ENCODE data around the gene DDX11.
A peak's percentile ranks its signal among the peaks of the same experiment; 100 is the strongest.
"Not testable (repeated sequence)": the region's sequence is repeated elsewhere in the genome, so short reads cannot be mapped to it uniquely, and the experiment has no call there.

The DDX11 gene

DNA sequence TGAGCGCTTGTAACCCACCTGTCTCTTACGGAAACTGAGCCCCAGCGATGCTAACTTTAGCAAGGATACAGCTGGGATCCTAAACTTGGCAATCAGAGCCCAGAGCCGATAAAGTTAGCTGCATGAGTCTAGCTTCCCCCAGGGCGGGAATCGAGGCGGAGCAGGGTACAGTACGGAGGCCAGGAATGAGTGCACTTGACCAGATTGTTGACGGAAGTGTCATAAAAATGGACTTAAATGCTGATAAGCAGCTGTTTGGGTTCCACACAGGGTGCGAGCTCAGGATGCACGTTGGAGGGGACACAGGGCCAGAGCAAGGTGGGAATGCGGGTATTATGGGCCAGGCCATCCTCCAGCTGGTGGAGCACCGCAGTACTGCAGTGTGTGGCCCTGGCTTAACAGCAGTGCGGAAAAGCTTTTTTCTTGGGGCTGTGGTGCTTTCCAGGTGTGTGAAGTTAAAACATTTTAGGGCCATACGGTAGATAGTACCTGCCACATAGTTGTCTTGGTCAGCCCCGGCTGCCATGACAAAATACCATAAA is 744 bp downstream of the DDX11 start:
- DNase-seq (ENCODE audit: low spot score); POLR2A ChIA-PET (ENCODE audit: low non-redundant PET): not testable (repeated sequence)
- H3K27ac ChIP-seq: peak overlapping the region; percentile 94
- TF ChIP-seq, protein P1, sequence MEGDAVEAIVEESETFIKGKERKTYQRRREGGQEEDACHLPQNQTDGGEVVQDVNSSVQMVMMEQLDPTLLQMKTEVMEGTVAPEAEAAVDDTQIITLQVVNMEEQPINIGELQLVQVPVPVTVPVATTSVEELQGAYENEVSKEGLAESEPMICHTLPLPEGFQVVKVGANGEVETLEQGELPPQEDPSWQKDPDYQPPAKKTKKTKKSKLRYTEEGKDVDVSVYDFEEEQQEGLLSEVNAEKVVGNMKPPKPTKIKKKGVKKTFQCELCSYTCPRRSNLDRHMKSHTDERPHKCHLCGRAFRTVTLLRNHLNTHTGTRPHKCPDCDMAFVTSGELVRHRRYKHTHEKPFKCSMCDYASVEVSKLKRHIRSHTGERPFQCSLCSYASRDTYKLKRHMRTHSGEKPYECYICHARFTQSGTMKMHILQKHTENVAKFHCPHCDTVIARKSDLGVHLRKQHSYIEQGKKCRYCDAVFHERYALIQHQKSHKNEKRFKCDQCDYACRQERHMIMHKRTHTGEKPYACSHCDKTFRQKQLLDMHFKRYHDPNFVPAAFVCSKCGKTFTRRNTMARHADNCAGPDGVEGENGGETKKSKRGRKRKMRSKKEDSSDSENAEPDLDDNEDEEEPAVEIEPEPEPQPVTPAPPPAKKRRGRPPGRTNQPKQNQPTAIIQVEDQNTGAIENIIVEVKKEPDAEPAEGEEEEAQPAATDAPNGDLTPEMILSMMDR (conservative IDR thresholded peaks at IDR 0.05; ENCODE audit: low read depth): peak; percentile 35
- CTCF ChIA-PET: interaction anchor here (0.6 kb wide), 1 partner anchor 46 kb away, joined by 4 read pairs; no protein-coding TSS in a partner anchor

DNA sequence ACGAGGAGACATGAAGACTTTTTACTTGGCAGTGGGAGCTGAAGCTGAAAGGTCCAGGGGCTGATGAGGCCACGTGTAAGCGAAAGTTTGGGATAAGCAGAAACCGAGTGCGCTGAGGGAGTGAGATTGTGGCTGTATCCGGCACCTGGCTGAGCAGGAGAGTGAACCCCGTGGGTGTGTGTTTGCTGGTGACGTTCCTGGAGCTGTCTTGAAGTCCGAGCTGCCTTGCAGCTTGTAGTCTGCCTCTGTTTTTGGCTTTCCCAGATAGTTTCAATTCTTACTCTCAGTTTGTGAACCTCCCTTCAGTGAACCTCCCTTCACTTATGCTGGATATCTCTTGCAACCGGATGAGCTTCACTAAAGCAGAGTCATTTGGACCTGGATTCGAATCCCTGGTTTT is 2.5 kb downstream of the DDX11 start:
- DNase-seq (ENCODE audit: low spot score); POLR2A ChIA-PET (ENCODE audit: low non-redundant PET); H3K27ac ChIP-seq; CTCF ChIA-PET: not testable (repeated sequence)

DNA sequence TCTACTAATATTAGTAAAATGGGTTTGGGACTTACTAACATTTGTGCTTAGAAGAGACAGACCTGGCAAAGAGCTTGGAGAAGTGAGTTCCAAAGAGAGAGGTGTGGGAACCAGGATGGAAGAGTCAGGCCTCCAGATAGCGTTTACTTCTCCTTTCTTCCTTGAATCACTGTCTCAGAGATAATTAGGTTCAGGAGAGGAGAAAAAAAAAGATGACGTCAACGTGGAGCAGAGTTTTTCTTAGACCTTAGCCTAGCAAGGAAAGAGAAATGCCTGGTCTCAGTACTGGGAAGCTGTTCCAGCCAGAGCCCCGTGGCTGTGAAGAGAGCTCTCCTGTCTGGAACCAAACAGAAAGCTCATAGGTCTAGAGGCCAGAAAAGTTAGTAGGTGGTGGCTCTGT is 3.4 kb downstream of the DDX11 start:
- POLR2A ChIA-PET (ENCODE audit: low non-redundant PET); DNase-seq (ENCODE audit: low spot score); CTCF ChIA-PET: not testable (repeated sequence)
- peak overlapping the region; percentile 80 for H3K27ac ChIP-seq

DNA sequence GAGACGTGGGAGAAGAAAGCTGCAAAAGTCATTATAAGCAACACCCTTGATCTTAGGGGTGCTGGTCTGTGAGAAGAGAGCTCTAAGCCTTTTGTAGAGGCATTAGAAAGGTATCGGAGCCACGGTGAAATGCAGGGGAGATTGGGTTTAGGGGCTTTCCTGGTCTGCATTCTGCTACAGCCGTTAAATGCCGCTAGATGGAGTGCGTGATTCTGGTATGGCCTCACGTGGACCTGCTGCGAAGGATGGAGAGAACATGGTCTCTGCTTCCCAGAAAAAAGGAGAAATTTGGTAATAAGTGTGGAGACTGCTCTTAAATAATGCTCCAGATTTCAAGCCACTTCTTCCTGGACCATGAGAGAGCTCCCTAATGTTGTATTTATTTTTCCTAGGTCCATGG is 4.3 kb downstream of the DDX11 start:
- POLR2A ChIA-PET (ENCODE audit: low non-redundant PET): interaction anchor here (0.7 kb wide), 1 partner anchor 1209 kb away, joined by 3 read pairs; no protein-coding TSS in a partner anchor
- CTCF ChIA-PET; DNase-seq (ENCODE audit: low spot score): not testable (repeated sequence)
- H3K27ac ChIP-seq: peak overlapping the region; percentile 80

DNA sequence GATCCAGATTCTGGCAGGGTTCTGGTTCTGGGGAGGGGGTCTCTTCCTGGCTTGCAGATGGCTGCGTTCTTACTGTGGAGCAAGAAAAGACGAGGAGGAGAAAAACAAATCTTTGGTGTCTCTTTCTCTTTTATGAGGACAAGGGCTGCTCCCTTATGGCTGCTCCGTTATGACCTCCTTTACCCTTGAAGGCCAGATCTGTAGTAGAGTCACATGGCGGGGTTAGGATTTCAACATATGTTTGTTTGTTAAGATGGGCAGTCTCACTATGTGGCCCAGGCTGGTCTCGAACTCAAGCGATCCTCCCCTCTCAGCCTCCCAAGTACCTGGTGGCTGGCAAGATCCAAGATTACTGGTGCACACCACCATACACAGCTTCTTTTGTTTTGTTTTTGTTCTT is 5.8 kb downstream of the DDX11 start:
- CTCF ChIA-PET; POLR2A ChIA-PET (ENCODE audit: low non-redundant PET); DNase-seq (ENCODE audit: low spot score); H3K27ac ChIP-seq: not testable (repeated sequence)

DNA sequence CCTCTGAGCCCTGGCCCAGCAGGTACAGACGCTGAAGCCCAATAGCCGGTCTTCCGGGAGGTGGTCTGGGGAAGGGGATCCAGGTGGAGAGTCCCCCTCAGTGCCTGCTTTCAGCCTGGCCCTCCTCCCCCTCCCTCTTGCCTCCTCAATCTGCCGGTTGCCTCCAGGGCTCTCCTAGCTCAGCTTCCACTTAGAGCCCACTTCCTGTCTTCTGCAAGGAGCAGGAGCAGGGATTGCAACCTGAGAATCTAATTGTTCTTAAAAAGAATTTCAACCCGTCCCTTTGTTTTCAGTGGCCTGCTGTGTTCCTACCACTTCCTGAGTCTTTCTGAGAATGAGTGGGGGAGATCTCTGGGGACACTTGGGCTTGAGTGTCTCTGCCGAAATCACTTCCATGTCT is 6.6 kb downstream of the DDX11 start:
- CTCF ChIA-PET; DNase-seq (ENCODE audit: low spot score); POLR2A ChIA-PET (ENCODE audit: low non-redundant PET): not testable (repeated sequence)
- H3K27ac ChIP-seq: peak overlapping the region; percentile 61

DNA sequence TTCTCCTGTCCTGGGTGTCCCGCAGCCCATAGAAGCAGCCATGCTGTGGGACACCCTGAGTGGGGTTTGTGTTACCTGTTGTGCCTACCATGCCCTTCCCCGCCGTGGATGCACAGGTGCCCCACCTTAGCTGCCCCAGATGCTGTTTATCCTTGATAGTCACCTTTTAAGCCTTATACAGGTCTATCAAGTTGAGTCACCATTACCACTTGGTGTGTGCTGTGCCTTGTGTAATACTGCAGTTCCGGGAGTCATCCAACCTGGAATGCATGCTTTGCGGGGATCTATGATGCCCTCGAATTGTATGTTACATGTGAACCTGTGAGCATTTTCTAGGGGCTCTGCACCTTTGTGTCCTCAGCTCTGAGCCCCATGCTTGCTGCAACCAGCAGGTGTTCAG is 7.6 kb downstream of the DDX11 start:
- H3K27ac ChIP-seq; DNase-seq (ENCODE audit: low spot score); POLR2A ChIA-PET (ENCODE audit: low non-redundant PET); CTCF ChIA-PET: not testable (repeated sequence)

DNA sequence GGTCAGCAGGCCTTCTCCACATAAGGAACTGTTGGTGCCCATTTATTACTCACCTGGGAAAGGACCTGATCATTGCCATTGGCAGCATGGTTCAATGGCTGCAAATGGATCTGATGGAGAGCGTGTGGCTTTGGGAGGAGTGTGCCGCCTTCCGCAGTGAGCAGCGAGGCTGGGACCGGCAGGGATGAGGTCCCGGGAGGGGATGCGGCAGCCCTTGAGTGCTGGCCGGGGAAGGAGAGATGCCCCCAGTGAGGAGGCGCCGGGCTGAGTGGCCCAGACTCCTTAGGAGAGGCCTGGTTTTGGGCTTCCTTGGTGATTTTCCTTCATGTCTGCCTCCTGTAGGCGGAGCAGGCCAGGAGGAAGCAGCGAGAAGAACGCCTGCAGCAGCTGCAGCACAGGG is 10.6 kb downstream of the DDX11 start:
- H3K27ac ChIP-seq; POLR2A ChIA-PET (ENCODE audit: low non-redundant PET); DNase-seq (ENCODE audit: low spot score); CTCF ChIA-PET: not testable (repeated sequence)

DNA sequence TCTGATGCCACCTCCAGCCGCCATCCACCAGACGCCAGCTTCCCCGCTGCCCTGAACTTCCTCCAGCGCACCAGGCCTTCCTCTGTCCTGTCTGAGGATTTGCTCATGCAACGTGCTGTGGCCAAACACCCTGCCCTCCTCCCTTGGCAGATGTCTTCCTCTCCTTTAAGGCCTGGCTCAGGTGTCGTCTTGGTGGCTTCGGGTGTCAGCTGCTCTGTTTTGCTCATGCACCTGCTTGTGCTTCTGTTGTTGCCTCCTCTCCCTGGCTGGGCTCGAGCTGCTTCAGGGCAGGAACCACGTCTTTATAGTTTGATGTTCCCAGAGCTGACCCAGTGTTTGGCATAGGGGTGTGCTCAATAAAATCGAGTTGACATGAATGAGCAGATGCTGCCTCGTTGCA is 12.4 kb downstream of the DDX11 start:
- DNase-seq (ENCODE audit: low spot score); CTCF ChIA-PET; H3K27ac ChIP-seq; POLR2A ChIA-PET (ENCODE audit: low non-redundant PET): not testable (repeated sequence)

DNA sequence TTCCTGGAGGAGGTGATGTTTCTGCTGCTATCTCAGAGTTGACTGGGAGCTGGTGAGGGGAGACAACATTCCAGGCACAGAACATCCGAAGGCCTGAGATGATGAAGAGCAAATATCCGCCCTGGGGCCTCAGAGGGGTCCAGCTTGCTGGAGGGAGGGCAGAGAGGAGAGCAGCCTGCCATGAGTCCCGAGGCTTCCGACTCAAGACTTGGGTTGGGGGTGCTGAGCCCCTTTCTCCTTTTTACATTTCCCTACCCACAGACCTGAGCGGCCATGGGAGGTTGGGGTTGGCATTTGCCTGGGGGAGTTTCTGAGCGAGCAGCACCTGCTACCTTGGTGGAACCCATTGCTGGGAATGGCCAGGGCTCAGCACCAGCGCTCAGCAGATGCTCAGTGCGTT is 13.8 kb downstream of the DDX11 start:
- POLR2A ChIA-PET (ENCODE audit: low non-redundant PET); DNase-seq (ENCODE audit: low spot score): not testable (repeated sequence)

DNA sequence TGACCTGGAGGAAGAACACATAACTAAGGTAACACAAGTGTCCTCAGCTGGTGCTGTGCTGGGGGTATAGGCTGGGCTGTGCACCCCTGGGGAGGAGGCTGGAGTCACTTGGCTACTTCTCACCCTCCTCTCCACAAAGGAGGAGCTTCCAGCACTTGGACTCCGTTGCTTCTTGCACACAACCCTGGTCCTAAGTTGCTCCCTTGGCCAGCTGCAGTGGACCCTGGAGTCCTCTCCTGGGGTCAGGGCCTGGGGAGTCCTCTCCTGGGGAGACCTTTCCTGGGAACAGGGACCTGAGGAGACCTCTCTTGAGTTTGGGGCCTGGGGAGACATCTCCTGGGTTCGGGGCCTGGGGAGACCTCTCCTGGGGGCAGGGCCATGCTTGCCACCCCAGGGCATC is 14.3 kb downstream of the DDX11 start:
- POLR2A ChIA-PET (ENCODE audit: low non-redundant PET); CTCF ChIA-PET; H3K27ac ChIP-seq; DNase-seq (ENCODE audit: low spot score): not testable (repeated sequence)

More for the DNA sequence above, 13.8 kb downstream of the DDX11 start:
- CTCF ChIA-PET, H3K27ac ChIP-seq: not testable (repeated sequence)

DNA sequence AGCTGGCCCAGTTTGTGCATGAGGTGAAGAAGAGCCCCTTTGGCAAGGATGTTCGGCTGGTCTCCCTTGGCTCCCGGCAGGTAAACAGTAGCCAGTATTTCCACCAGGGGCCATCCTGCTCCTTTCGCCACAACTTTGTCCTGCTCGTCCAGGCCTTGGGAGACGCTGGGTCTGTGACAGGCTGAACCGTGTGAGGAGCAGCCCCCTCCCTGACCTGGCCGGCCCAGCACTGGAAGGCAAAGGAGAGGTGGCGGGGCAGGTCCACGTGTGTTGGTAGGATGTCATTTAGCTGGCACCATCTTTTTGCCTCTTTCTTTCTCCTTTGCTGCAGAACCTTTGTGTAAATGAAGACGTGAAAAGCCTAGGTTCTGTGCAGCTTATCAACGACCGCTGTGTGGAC is 15.4 kb downstream of the DDX11 start:
- no peak overlapping the region for H3K27ac ChIP-seq
- no peak for DNase-seq (ENCODE audit: low spot score)
- ChIA-PET CTCF (no interaction called here), POLR2A (ENCODE audit: low non-redundant PET) (no interaction called here)
- TF ChIP-seq, protein P1 (conservative IDR thresholded peaks at IDR 0.05; ENCODE audit: low read depth): no peak

DNA sequence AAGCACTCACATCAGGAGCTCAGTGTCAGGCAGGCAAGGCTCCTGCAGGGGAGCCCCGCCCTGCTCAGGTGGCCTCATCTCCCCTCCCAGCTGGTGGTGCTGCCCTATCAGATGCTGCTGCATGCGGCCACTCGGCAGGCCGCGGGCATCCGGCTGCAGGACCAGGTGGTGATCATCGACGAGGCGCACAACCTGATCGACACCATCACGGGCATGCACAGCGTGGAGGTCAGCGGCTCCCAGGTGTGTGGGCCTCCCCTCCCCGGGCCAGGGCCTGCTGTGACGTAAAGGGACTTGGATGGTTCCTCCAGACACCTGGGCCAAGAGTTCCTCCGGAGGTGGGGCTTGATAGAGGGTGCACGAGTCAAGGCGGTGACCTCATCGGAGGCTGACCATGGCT is 18.0 kb downstream of the DDX11 start:
- POLR2A ChIA-PET (ENCODE audit: low non-redundant PET); H3K27ac ChIP-seq; DNase-seq (ENCODE audit: low spot score); CTCF ChIA-PET: not testable (repeated sequence)

DNA sequence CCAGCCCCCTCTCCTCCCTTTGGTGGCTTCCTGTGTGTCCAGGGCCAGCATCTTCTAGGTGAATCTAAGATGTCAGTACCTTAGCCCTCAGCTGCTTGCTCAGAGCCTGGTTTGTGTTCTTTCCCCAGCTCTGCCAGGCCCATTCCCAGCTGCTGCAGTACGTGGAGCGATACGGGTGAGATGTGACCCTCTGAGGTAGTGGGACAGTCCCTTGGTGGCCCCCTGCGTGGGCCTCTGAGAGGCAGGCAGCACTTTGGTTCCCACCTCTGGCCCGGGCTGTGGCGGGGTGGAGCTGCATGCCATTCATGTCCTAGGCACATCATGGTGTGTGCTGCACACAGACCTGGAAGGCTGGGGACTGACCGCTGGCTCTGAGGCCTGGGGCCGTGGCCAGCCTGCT is 19.1 kb downstream of the DDX11 start:
- DNase-seq (ENCODE audit: low spot score); POLR2A ChIA-PET (ENCODE audit: low non-redundant PET); CTCF ChIA-PET; H3K27ac ChIP-seq: not testable (repeated sequence)

DNA sequence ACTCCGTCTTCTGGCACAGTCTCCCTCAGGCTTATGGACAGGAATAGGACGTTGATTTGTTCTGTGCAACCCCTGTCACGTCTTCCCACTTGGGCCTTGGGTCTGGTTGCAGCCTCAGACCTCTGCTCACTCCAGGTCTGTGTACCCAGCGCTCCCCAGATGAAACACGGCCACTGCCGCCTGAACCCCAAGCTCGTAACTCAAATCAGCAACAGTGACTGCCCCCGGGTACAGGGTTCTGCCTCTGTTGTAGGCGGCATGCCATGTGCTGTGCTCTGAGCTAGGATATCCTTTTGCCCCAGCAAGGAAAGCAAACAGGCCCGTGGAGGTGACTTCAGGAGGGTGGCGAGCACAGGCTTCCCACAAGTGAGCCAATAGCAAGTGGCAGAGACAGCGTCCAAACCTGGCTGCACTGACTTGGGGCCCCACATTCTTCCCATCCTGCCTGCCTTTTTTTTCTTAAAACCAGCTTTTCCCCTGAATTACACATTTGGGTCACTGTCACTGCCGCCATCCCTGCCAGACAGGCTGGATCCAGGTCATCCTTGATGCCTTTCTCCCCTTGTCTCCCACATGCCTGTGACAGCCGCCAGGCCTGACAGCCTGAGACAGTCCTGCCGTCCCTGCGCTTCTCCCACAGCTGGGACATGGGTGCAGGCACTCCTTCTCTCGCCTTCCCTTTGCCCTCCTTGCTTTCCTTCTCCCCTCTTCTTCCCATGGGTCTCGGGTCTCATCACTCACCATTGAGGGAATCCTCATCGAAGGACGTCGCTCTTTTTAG is 21.6 kb downstream of the DDX11 start:
- H3K27ac ChIP-seq; POLR2A ChIA-PET (ENCODE audit: low non-redundant PET); DNase-seq (ENCODE audit: low spot score): not testable (repeated sequence)
- CTCF ChIA-PET: interaction anchor here (0.6 kb wide), 1 partner anchor 8 kb away, joined by 3 read pairs; no protein-coding TSS in a partner anchor

All from RWPE1 (cell line).